Measurements from ENCODE around the gene OOSP2.
"Not testable (repeated sequence)": the region's sequence is repeated elsewhere in the genome, so short reads cannot be mapped to it uniquely, and the experiment has no call there.

The OOSP2 gene

GRCh38 chr11:60040109-60040508 lies at the start of gene OOSP2:
Gene OOSP2 (plus strand): TSS chr11:60040409. CDS start chr11:60040460, 51 bp downstream.
- Mint-ChIP-seq H3K36me3 (no peaks in the 10 kb centered on the region), H3K4me3 (no peak within 1 kb of the TSS), H3K4me1 (no peaks in the 10 kb centered on the region), H3K27ac (no peak within 1 kb of the TSS), H3K27me3 (peaks cover 4% of the 10 kb centered on the region), H3K9me3 (no peaks in the 10 kb centered on the region)
- DNase-seq (ENCODE audit: low spot score in 2 of 2) (no peak), ATAC-seq (ENCODE audit: low read depth) (no peak)

GRCh38 chr11:59990421-59990820 lies 49.8 kb upstream of the OOSP2 start:
- Mint-ChIP-seq H3K27me3 (no peaks in the 10 kb centered on the region), H3K4me3 (no peak overlapping the region), H3K36me3 (no peaks in the 10 kb centered on the region), H3K9me3 (peaks cover 6% of the 10 kb centered on the region), H3K4me1 (no peaks in the 10 kb centered on the region), H3K27ac (no peak overlapping the region)
- no peak for DNase-seq (ENCODE audit: low spot score in 2 of 2)
- no peak for ATAC-seq (ENCODE audit: low read depth)

- ATAC-seq (ENCODE audit: low read depth) (no peak), DNase-seq (ENCODE audit: low spot score in 2 of 2) (no peak)
- Mint-ChIP-seq H3K27ac (no peak overlapping the region), H3K36me3 (no peaks in the 10 kb centered on the region), H3K9me3 (peaks cover 5% of the 10 kb centered on the region), H3K4me3 (no peak overlapping the region), H3K4me1 (no peaks in the 10 kb centered on the region), H3K27me3 (no peaks in the 10 kb centered on the region)
Observed at GRCh38 chr11:59992425-59992824, 47.8 kb upstream of the OOSP2 start.

- DNase-seq (ENCODE audit: low spot score in 2 of 2) (no peak), ATAC-seq (ENCODE audit: low read depth) (no peak)
- H3K27ac Mint-ChIP-seq, result no peak overlapping the region
- peaks cover 5% of the 10 kb centered on the region for H3K27me3 Mint-ChIP-seq
- no peaks in the 10 kb centered on the region for H3K36me3 Mint-ChIP-seq
- no peaks in the 10 kb centered on the region for H3K4me1 Mint-ChIP-seq
- no peak overlapping the region for H3K4me3 Mint-ChIP-seq
- H3K9me3 Mint-ChIP-seq, result no peaks in the 10 kb centered on the region
Observed at GRCh38 chr11:59997800-59998199, 42.4 kb upstream of the OOSP2 start.

- Mint-ChIP-seq H3K4me3 (no peak overlapping the region), H3K9me3 (no peaks in the 10 kb centered on the region), H3K4me1 (no peaks in the 10 kb centered on the region), H3K36me3 (no peaks in the 10 kb centered on the region), H3K27ac (no peak overlapping the region), H3K27me3 (peaks cover 8% of the 10 kb centered on the region)
- no peak for ATAC-seq (ENCODE audit: low read depth)
- no peak for DNase-seq (ENCODE audit: low spot score in 2 of 2)
Observed at GRCh38 chr11:59999691-60000090, 40.5 kb upstream of the OOSP2 start.

- no peak overlapping the region for H3K4me3 Mint-ChIP-seq
- no peaks in the 10 kb centered on the region for H3K4me1 Mint-ChIP-seq
- no peaks in the 10 kb centered on the region for H3K9me3 Mint-ChIP-seq
- ATAC-seq (ENCODE audit: low read depth) (no peak), DNase-seq (ENCODE audit: low spot score in 2 of 2) (no peak)
- H3K27ac Mint-ChIP-seq, result no peak overlapping the region
- H3K36me3 Mint-ChIP-seq, result no peaks in the 10 kb centered on the region
- H3K27me3 Mint-ChIP-seq, result peaks cover 5% of the 10 kb centered on the region
Observed at GRCh38 chr11:60003729-60004128, 36.5 kb upstream of the OOSP2 start.

GRCh38 chr11:60005360-60005759 lies 34.8 kb upstream of the OOSP2 start:
- no peaks in the 10 kb centered on the region for H3K9me3 Mint-ChIP-seq
- DNase-seq (ENCODE audit: low spot score in 2 of 2), result no peak
- no peak for ATAC-seq (ENCODE audit: low read depth)
- H3K4me3 Mint-ChIP-seq, result no peak overlapping the region
- peaks cover 8% of the 10 kb centered on the region for H3K27me3 Mint-ChIP-seq
- no peaks in the 10 kb centered on the region for H3K4me1 Mint-ChIP-seq
- no peaks in the 10 kb centered on the region for H3K36me3 Mint-ChIP-seq
- no peak overlapping the region for H3K27ac Mint-ChIP-seq

GRCh38 chr11:60016881-60017280 lies 23.3 kb upstream of the OOSP2 start, which contains the start of gene OOSP4B:
Gene OOSP4B (plus strand): TSS chr11:60017181.
- ATAC-seq (ENCODE audit: low read depth) (no peak), DNase-seq (ENCODE audit: low spot score in 2 of 2) (no peak)
- H3K4me3 Mint-ChIP-seq, result no peak within 1 kb of the TSS
- H3K36me3 Mint-ChIP-seq, result no peaks in the 10 kb centered on the region
- no peaks in the 10 kb centered on the region for H3K4me1 Mint-ChIP-seq
- H3K27ac Mint-ChIP-seq, result no peak within 1 kb of the TSS
- no peaks in the 10 kb centered on the region for H3K9me3 Mint-ChIP-seq
- H3K27me3 Mint-ChIP-seq, result peaks cover 5% of the 10 kb centered on the region

GRCh38 chr11:60018058-60018457 lies 22.2 kb upstream of the OOSP2 start:
- no peaks in the 10 kb centered on the region for H3K36me3 Mint-ChIP-seq

GRCh38 chr11:60020376-60020775 lies 19.8 kb upstream of the OOSP2 start:
- not testable (repeated sequence) for H3K27me3 Mint-ChIP-seq; H3K27ac Mint-ChIP-seq; ATAC-seq (ENCODE audit: low read depth)

More at GRCh38 chr11:60018058-60018457, 22.2 kb upstream of the OOSP2 start:
- no peak overlapping the region for H3K4me3 Mint-ChIP-seq
- peaks cover 5% of the 10 kb centered on the region for H3K27me3 Mint-ChIP-seq
- no peaks in the 10 kb centered on the region for H3K9me3 Mint-ChIP-seq
- H3K27ac Mint-ChIP-seq, result no peak overlapping the region
- DNase-seq (ENCODE audit: low spot score in 2 of 2) (no peak), ATAC-seq (ENCODE audit: low read depth) (no peak)
- no peaks in the 10 kb centered on the region for H3K4me1 Mint-ChIP-seq

GRCh38 chr11:60029015-60029632 lies 11.1 kb upstream of the OOSP2 start:
- H3K4me3 Mint-ChIP-seq, result no peak overlapping the region
- no peaks in the 10 kb centered on the region for H3K9me3 Mint-ChIP-seq
- H3K27ac Mint-ChIP-seq, result no peak overlapping the region
- H3K4me1 Mint-ChIP-seq, result no peaks in the 10 kb centered on the region
- H3K27me3 Mint-ChIP-seq, result peaks cover 2% of the 10 kb centered on the region
- ATAC-seq (ENCODE audit: low read depth), result no peak
- DNase-seq (ENCODE audit: low spot score in 2 of 2), result no peak
- H3K36me3 Mint-ChIP-seq, result peaks cover 1% of the 10 kb centered on the region

More at GRCh38 chr11:60020376-60020775, 19.8 kb upstream of the OOSP2 start:
- H3K36me3 Mint-ChIP-seq; DNase-seq (ENCODE audit: low spot score in 2 of 2); H3K4me1 Mint-ChIP-seq; H3K4me3 Mint-ChIP-seq; H3K9me3 Mint-ChIP-seq: not testable (repeated sequence)

- not testable (repeated sequence) for H3K27me3 Mint-ChIP-seq; H3K4me1 Mint-ChIP-seq; H3K36me3 Mint-ChIP-seq; DNase-seq (ENCODE audit: low spot score in 2 of 2); H3K27ac Mint-ChIP-seq; H3K4me3 Mint-ChIP-seq; ATAC-seq (ENCODE audit: low read depth); H3K9me3 Mint-ChIP-seq
Observed at GRCh38 chr11:60050422-60050821, 10.2 kb downstream of the OOSP2 start.

- H3K27me3 Mint-ChIP-seq; DNase-seq (ENCODE audit: low spot score in 2 of 2); H3K9me3 Mint-ChIP-seq; H3K4me3 Mint-ChIP-seq; H3K27ac Mint-ChIP-seq; ATAC-seq (ENCODE audit: low read depth); H3K4me1 Mint-ChIP-seq; H3K36me3 Mint-ChIP-seq: not testable (repeated sequence)
Observed at GRCh38 chr11:60050839-60051238, 10.6 kb downstream of the OOSP2 start.

- no peak for ATAC-seq (ENCODE audit: low read depth)
- no peak within 1 kb of the TSS for H3K27ac Mint-ChIP-seq
Observed at GRCh38 chr11:60056349-60056969, 16.2 kb downstream of the OOSP2 start, which contains the start of gene MS4A3. Gene MS4A3 (plus strand): TSS chr11:60056665. CDS start chr11:60061161, 4,496 bp downstream.

GRCh38 chr11:60059052-60059451 lies 18.8 kb downstream of the OOSP2 start:
- no peak overlapping the region for H3K4me3 Mint-ChIP-seq
- peaks cover 3% of the 10 kb centered on the region for H3K9me3 Mint-ChIP-seq
- H3K36me3 Mint-ChIP-seq, result no peaks in the 10 kb centered on the region
- no peak overlapping the region for H3K27ac Mint-ChIP-seq
- DNase-seq (ENCODE audit: low spot score in 2 of 2), result no peak
- ATAC-seq (ENCODE audit: low read depth), result no peak
- no peaks in the 10 kb centered on the region for H3K4me1 Mint-ChIP-seq
- peaks cover 9% of the 10 kb centered on the region for H3K27me3 Mint-ChIP-seq

More at GRCh38 chr11:60056349-60056969, 16.2 kb downstream of the OOSP2 start, which contains the start of gene MS4A3:
- H3K9me3 Mint-ChIP-seq, result peaks cover 3% of the 10 kb centered on the region
- H3K4me1 Mint-ChIP-seq, result no peaks in the 10 kb centered on the region
- no peak within 1 kb of the TSS for H3K4me3 Mint-ChIP-seq
- H3K27me3 Mint-ChIP-seq, result peaks cover 9% of the 10 kb centered on the region
- H3K36me3 Mint-ChIP-seq, result no peaks in the 10 kb centered on the region
- DNase-seq (ENCODE audit: low spot score in 2 of 2), result no peak
